IPS-18c (cell line): ENCODE measurements around the gene TBC1D14.

Experiments
- H3K4me3 ChIP-seq: 2 replicates; pipeline ENCODE4 v1.7.0; 2013; ENCODE audit warnings: low read depth, mild to moderate bottlenecking, low read length, moderate library complexity; ENCODE audit not compliant: insufficient read depth
- H3K9me3 ChIP-seq: one replicate; pipeline ENCODE4 v1.6.1; 2013; ENCODE audit warnings: mild to moderate bottlenecking, low read length, moderate library complexity; ENCODE audit not compliant: control insufficient read depth, insufficient read depth

TBC1D14 gene

GRCh38 chr4:7013175-7013574 is 103.5 kb downstream of the TBC1D14 start:
- Histone ChIP-seq H3K4me3 (no peak overlapping the region), H3K9me3 (no peaks in the 10 kb centered on the region)

DNA sequence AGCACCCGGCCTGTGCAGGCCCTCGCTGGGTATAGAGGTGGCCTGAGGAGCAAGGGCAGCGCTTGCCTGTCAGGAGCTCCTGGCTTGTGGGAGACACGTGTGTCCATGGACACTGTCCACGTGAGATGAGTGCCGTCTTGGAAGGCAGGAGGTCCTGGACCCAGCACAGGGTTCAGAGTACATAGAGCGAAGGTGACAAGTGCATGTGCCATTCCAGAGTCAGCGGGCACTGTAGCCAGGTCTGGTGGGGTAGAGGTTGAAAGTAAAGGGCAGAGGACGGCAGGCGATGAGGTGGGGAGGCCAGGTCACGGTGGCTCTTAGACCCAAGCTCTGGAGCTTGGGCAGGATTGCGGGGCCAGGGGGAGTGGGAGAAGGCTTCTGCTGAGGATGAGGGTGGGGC is 105.2 kb downstream of the TBC1D14 start:
- H3K9me3 ChIP-seq, result peaks cover 3% of the 10 kb centered on the region
- H3K4me3 ChIP-seq, result no peak overlapping the region

- Histone ChIP-seq H3K4me3 (no peak overlapping the region), H3K9me3 (peaks cover 3% of the 10 kb centered on the region)
These were observed 105.9 kb downstream of the TBC1D14 start for GRCh38 chr4:7015383-7016035.

DNA sequence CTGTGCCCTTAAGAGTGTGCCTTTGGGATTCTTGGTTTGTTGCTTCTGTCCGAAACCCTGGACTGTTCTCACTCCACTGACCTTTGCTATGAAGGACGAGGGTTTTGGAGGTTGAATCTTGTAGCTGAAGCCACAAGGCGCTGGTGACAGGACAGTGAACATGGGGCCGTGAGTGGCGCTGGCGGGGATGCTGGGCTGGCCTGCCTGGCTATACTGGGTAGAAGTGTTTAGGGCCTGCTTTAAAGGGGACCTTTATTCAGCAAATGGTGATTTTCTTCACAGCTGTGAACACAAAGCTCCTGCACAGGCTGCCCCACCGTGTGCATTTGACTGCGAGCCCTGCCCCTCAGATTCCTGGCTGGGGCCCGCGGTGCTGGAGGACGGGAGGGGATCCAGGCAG is 106.5 kb downstream of the TBC1D14 start:
- peaks cover 3% of the 10 kb centered on the region for H3K9me3 ChIP-seq
- H3K4me3 ChIP-seq, result no peak overlapping the region

- Histone ChIP-seq H3K4me3 (no peak overlapping the region), H3K9me3 (peaks cover 3% of the 10 kb centered on the region)
These were observed 106.9 kb downstream of the TBC1D14 start for GRCh38 chr4:7016512-7016911.

GRCh38 chr4:7017446-7018048 is 107.9 kb downstream of the TBC1D14 start:
- H3K9me3 ChIP-seq, result peaks cover 3% of the 10 kb centered on the region
- H3K4me3 ChIP-seq, result no peak overlapping the region

GRCh38 chr4:7018281-7018680 is 108.7 kb downstream of the TBC1D14 start:
- Histone ChIP-seq H3K4me3 (no peak overlapping the region), H3K9me3 (peaks cover 3% of the 10 kb centered on the region)

- H3K4me3 ChIP-seq, result no peak overlapping the region; the same call in 1 of the 2 replicates
- peaks cover 3% of the 10 kb centered on the region for H3K9me3 ChIP-seq
These were observed 109.7 kb downstream of the TBC1D14 start for GRCh38 chr4:7019367-7019766.

DNA sequence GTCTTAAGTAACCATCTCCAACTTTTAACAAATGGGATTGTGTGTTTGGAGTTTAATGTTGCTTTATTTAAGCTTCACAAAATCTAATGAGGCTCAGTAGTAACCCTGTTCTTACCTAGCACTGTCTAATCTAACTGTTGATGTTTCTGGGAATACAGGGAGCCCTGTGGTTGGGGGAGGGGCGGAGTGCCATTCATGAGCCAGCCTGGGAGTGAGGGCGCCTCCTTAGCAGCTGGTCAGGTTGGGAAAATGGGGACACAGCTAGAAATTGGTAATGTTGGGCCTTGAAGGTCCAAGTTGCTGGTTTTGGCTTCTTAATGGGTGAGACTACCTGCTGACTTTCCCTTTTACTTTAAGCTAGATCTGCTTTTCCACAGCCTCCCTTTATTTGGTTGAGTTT is 110.7 kb downstream of the TBC1D14 start:
- peaks cover 3% of the 10 kb centered on the region for H3K9me3 ChIP-seq
- H3K4me3 ChIP-seq, result no peak overlapping the region

DNA sequence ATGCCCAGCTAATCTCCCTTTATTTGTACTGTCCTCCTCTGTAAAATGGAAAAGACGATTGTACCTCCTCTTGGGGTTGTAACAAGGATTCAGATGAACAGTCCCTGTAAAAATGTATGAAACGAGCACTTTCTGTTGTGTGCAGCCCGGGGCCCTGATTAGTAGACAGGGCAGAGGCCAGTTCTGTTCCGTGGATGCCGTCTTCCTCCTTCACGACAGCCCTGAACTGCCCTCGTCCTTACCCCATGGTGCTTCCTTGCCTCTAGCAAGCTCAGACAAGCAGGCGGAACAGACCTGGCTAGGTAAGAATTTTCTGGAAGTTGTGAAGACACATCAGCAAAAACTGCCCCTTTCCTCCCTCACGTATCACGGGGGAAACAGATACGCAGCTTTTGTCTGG is 111.2 kb downstream of the TBC1D14 start:
- Histone ChIP-seq H3K4me3 (no peak overlapping the region), H3K9me3 (peaks cover 3% of the 10 kb centered on the region)

DNA sequence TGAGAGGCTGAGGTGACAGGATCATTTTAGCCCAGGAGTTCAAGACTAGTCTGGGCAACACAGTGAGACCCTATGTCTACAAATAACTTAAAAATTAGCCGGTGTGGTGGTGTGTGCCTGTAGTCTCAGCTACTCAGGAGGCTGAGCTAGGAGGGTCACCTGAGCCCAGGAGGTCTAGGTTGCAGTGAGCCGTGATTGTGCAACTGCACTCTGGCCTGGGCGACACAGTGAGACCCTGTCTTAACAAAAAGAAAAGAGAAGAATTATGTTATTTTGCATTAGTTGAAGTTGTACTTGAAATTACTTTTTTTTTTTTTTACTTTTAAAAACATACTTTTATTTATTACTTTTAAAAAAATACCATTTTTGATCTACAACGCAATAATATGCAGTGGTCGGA is 111.7 kb downstream of the TBC1D14 start:
- H3K9me3 ChIP-seq, result peaks cover 3% of the 10 kb centered on the region
- H3K4me3 ChIP-seq, result no peak overlapping the region

GRCh38 chr4:7021930-7022664 is 112.5 kb downstream of the TBC1D14 start:
- no peak overlapping the region for H3K4me3 ChIP-seq

GRCh38 chr4:7023486-7023885 is 113.9 kb downstream of the TBC1D14 start:
- H3K4me3 ChIP-seq, result no peak overlapping the region
- H3K9me3 ChIP-seq, result peaks cover under 1% of the 10 kb centered on the region

More at GRCh38 chr4:7021930-7022664, 112.5 kb downstream of the TBC1D14 start:
- H3K9me3 ChIP-seq, result peaks cover 3% of the 10 kb centered on the region

GRCh38 chr4:7023901-7024300 is 114.3 kb downstream of the TBC1D14 start:
- Histone ChIP-seq H3K9me3 (no peaks in the 10 kb centered on the region), H3K4me3 (no peak overlapping the region)

DNA sequence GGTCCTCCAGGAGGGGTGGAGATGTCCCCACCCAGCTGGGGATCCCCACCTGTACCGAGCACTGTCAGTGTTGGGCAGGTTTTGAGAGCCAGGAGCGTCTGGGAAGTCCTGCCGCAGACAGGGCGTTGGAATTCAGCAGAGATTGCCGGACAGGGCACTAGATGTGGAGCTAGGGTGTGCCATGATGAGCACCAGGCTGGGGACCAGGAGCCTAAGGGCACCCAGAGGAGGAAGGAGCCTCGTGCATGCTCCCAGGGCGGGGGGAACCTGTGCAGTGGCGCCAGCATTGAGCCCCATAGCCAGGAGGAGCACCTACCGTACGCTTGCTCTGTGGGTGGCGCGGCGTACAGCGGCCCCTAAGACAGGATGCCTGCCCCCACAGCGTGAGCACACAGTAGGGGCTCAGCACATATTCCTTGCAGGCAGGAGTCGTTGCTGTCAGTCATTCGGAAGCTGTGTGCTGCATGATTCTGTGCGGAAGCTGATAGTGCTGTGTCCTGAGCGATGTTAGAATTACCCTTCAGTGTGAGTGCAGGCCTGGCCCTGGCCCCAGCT is 114.8 kb downstream of the TBC1D14 start:
- no peaks in the 10 kb centered on the region for H3K9me3 ChIP-seq
- H3K4me3 ChIP-seq, result no peak overlapping the region

DNA sequence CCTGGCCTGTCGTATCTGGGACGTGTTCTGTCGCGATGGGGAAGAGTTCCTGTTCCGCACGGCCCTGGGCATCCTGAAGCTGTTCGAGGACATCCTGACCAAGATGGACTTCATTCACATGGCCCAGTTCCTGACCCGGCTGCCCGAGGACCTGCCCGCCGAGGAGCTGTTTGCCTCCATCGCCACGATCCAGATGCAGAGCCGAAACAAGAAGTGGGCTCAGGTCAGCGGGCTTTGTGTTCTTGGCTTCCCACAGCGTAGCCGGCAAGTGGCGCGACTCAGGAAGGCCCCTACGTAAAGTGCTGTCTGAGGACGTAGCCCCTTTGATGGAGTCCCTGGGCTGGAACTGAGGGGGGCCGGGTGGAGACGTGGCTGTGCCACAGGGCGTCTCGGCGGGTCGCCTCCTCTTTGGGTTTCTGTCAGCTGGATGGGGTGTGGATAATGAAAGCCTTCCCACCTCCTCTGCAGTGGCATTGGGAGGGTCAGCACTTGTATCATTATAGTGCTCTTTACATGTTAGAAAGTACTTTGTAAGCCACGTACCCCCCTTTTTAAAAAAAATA is 115.5 kb downstream of the TBC1D14 start:
- H3K9me3 ChIP-seq, result no peaks in the 10 kb centered on the region
- no peak overlapping the region for H3K4me3 ChIP-seq

- H3K4me3 ChIP-seq, result no peak overlapping the region
- H3K9me3 ChIP-seq, result no peaks in the 10 kb centered on the region
These were observed 116.5 kb downstream of the TBC1D14 start for GRCh38 chr4:7026107-7026506.

- H3K9me3 ChIP-seq, result no peaks in the 10 kb centered on the region
- no peak overlapping the region for H3K4me3 ChIP-seq
These were observed 117.7 kb downstream of the TBC1D14 start for GRCh38 chr4:7027284-7027683.
